Kidney (tissue), 14 donors: ENCODE data around the gene PFDN5. TPM values are rescaled to one million over a fixed set of nuclear protein-coding genes. Genes with fewer than 3 reads are reported as not detected.
A peak's percentile ranks its signal among the peaks of the same experiment; 100 is the strongest.

ENCODE experiments used
- DNase-seq, 5 donors: peaks; one replicate each; pipeline ENCODE4 v3.0.0-alpha.2; 2013 to 2020
- FAIRE-seq: peaks from 2 replicates; lab custom pipeline; 2012; peaks lifted over from hg19 to GRCh38; lab: Jason Lieb, UNC
- H3K27ac ChIP-seq, 2 donors: one replicate each; pipeline ENCODE4 v1.7.0; 2013; ENCODE audit warnings: low read depth in 2 of 2, low read length in 2 of 2, inconsistent platforms in 1 of 2
- H3K27me3 ChIP-seq: one replicate; pipeline ENCODE4 v1.7.1; 2013; ENCODE audit warnings: low read length, inconsistent platforms; ENCODE audit not compliant: control insufficient read depth, insufficient read depth
- H3K36me3 ChIP-seq, 3 donors: one replicate each; pipeline versions ENCODE4 v1.7.0 to v1.7.1; 2013; ENCODE audit warnings: low read length in 3 of 3, control low read depth in 1 of 3, inconsistent platforms in 1 of 3; ENCODE audit not compliant: insufficient read depth in 3 of 3, control insufficient read depth in 2 of 3
- H3K4me1 ChIP-seq, 3 donors: one replicate each; pipeline versions ENCODE4 v1.7.0 to v1.7.1; 2013; ENCODE audit warnings: low read length in 3 of 3, inconsistent platforms in 1 of 3, low read depth in 1 of 3; ENCODE audit not compliant: control insufficient read depth in 2 of 3, insufficient read depth in 2 of 3
- H3K4me3 ChIP-seq, 3 donors: one replicate each; pipeline versions ENCODE4 v1.7.0 to v1.8.1; 2013; ENCODE audit warnings: low read length in 3 of 3, control low read depth in 1 of 3, inconsistent platforms in 1 of 3
- H3K9ac ChIP-seq, 3 donors: one replicate each; pipeline versions ENCODE4 v1.7.0 to v1.7.1; 2013; ENCODE audit warnings: low read length in 3 of 3, control low read depth in 1 of 3, inconsistent platforms in 1 of 3
- H3K9me3 ChIP-seq, 3 donors: one replicate each; pipeline versions ENCODE4 v1.7.0 to v1.7.1; 2013; ENCODE audit warnings: low read length in 3 of 3, control low read depth in 1 of 3, inconsistent platforms in 1 of 3; ENCODE audit not compliant: control insufficient read depth in 2 of 3, insufficient read depth in 1 of 3
- CTCF ChIP-seq: IDR thresholded peaks from 3 replicates; pipeline ENCODE4 v1.5.1; 2012; ENCODE audit warnings: mild to moderate bottlenecking, moderate library complexity, borderline replicate concordance; ENCODE audit not compliant: insufficient read depth; ENCODE audit errors: extremely low read depth
- intact Hi-C: fragments of 100-400 bp; cut with DNase I; formaldehyde crosslinking; loops from one replicate; pipeline ENCODE4 v1.11.1; 2022
- polyA plus RNA-seq: library from polyadenylated mRNA; stranded (reverse); fragments of 350-450 nt; fragmentation: Illumina TruSeq; extraction: RNeasy Lipid Tissue Mini Kit (QIAGEN cat#74804); gene quantifications from one replicate; pipeline ENCODE4 v1.2.3, GENCODE V29; 2014; ENCODE audit warnings: low read depth, low replicate concordance; ENCODE audit not compliant: insufficient read depth
- total RNA-seq: library from RNA; stranded (reverse); fragmentation: NEBNext Ultra II Directional; extraction: Animal tissue kit (Norgen Biotek cat#: 25700); gene quantifications from one replicate; pipeline ENCODE4 v1.2.1, GENCODE V29; 2021
- donor health status: control.
- donor health status: control.
- donor health status: control.
- donor health status: control.
- donor health status: control.
- donor health status: DM: yes; HTN: yes; CAD: no.
- donor health status: Normal renal cell carcinoma (clear cell type).

PFDN5 gene
- total and polyA plus RNA-seq, 2 donors from 2014 or later = 439 to 1,405 TPM

GRCh38 chr12:53300187-53300586 lies 4.8 kb downstream of the PFDN5 start:
- no peaks in the 10 kb centered on the region for H3K27me3 ChIP-seq
- no peak for FAIRE-seq
- peak overlapping the region; percentile 78 to 90 (median 84) for H3K4me3 ChIP-seq
- intact Hi-C loops = no loop called here
- peaks cover 2 to 16% (median 8%) of the 10 kb centered on the region in 3 donors for H3K36me3 ChIP-seq
- H3K27ac ChIP-seq = peak overlapping the region in 1 of 2 donors; percentile 70
- H3K4me1 ChIP-seq = peaks cover 0 to 24% (median 2%) of the 10 kb centered on the region in 3 donors
- H3K9ac ChIP-seq = peak overlapping the region; percentile 35 to 94 (median 63)
- no peak for DNase-seq
- TF ChIP-seq CTCF = no peak
- no peaks in the 10 kb centered on the region for H3K9me3 ChIP-seq

GRCh38 chr12:53302903-53303302 lies 7.6 kb downstream of the PFDN5 start:
- DNase-seq (peak in 1 of 5 donors; percentile 37), FAIRE-seq (no peak)
- Histone ChIP-seq H3K27me3 (no peaks in the 10 kb centered on the region), H3K27ac (no peak overlapping the region), H3K4me3 (no peak overlapping the region), H3K4me1 (peaks cover 0 to 14% (median 0%) of the 10 kb centered on the region in 3 donors), H3K36me3 (peaks cover 2 to 36% (median 18%) of the 10 kb centered on the region in 3 donors), H3K9me3 (no peaks in the 10 kb centered on the region), H3K9ac (no peak overlapping the region)
- TF ChIP-seq CTCF = no peak
- intact Hi-C loops = no loop called here

GRCh38 chr12:53306826-53307225 lies 11.5 kb downstream of the PFDN5 start:
- no peak for TF ChIP-seq CTCF
- no peak overlapping the region for H3K27ac ChIP-seq
- H3K9me3 ChIP-seq = no peaks in the 10 kb centered on the region
- FAIRE-seq (no peak), DNase-seq (peak in 1 of 5 donors; percentile 43)
- no peak overlapping the region for H3K4me3 ChIP-seq
- no peaks in the 10 kb centered on the region for H3K4me1 ChIP-seq
- H3K9ac ChIP-seq = no peak overlapping the region
- H3K27me3 ChIP-seq = no peaks in the 10 kb centered on the region
- intact Hi-C loops = no loop called here
- H3K36me3 ChIP-seq = peaks cover 4 to 59% (median 20%) of the 10 kb centered on the region in 3 donors

- H3K9ac ChIP-seq = no peak overlapping the region
- H3K4me1 ChIP-seq = no peaks in the 10 kb centered on the region
- FAIRE-seq = no peak
- no peak for TF ChIP-seq CTCF
- DNase-seq = peak in 1 of 5 donors; percentile 9
- no peak overlapping the region for H3K27ac ChIP-seq
- no peaks in the 10 kb centered on the region for H3K9me3 ChIP-seq
- intact Hi-C loops = no loop called here
- H3K4me3 ChIP-seq = no peak overlapping the region
- peaks cover 2 to 50% (median 19%) of the 10 kb centered on the region in 3 donors for H3K36me3 ChIP-seq
- no peaks in the 10 kb centered on the region for H3K27me3 ChIP-seq
Measured at GRCh38 chr12:53308276-53308675, 12.9 kb downstream of the PFDN5 start.
